Nephron progenitor cell (in vitro differentiated cells): ENCODE data around the gene MCF2L2.
"Not testable (repeated sequence)": the region's sequence is repeated elsewhere in the genome, so short reads cannot be mapped to it uniquely, and the experiment has no call there.

Source experiments
- DNase-seq: peaks from one replicate; pipeline ENCODE4 v3.0.0; 2021
- H3K27ac Mint-ChIP-seq: 2 replicates; pipeline ENCODE4 v1.8.0; 2021; ENCODE audit warnings: mild to moderate bottlenecking, moderate library complexity, mixed read lengths
- H3K27me3 Mint-ChIP-seq: 2 replicates; pipeline ENCODE4 v1.8.0; 2021; ENCODE audit warnings: mild to moderate bottlenecking, low read depth, mixed read lengths; ENCODE audit not compliant: poor library complexity
- H3K36me3 Mint-ChIP-seq: 2 replicates; pipeline ENCODE4 v1.8.0; 2021; ENCODE audit warnings: low read depth, mixed read lengths
- H3K4me1 Mint-ChIP-seq: 2 replicates; pipeline ENCODE4 v1.8.0; 2021; ENCODE audit warnings: mixed read lengths
- H3K4me3 Mint-ChIP-seq: 2 replicates; pipeline ENCODE4 v1.8.0; 2021; ENCODE audit warnings: mild to moderate bottlenecking, moderate library complexity, mixed read lengths
- H3K9me3 Mint-ChIP-seq: 2 replicates; pipeline ENCODE4 v1.8.0; 2021; ENCODE audit warnings: mild to moderate bottlenecking, moderate library complexity, mixed read lengths
- TF ChIP-seq, protein P1 (sequence below): fragments of 200-600 bp; sonication (generic); IDR thresholded peaks from 2 replicates; pipeline ENCODE4 v1.5.0; 2021; ENCODE audit warnings: antibody characterized with exemption

MCF2L2 gene

DNA sequence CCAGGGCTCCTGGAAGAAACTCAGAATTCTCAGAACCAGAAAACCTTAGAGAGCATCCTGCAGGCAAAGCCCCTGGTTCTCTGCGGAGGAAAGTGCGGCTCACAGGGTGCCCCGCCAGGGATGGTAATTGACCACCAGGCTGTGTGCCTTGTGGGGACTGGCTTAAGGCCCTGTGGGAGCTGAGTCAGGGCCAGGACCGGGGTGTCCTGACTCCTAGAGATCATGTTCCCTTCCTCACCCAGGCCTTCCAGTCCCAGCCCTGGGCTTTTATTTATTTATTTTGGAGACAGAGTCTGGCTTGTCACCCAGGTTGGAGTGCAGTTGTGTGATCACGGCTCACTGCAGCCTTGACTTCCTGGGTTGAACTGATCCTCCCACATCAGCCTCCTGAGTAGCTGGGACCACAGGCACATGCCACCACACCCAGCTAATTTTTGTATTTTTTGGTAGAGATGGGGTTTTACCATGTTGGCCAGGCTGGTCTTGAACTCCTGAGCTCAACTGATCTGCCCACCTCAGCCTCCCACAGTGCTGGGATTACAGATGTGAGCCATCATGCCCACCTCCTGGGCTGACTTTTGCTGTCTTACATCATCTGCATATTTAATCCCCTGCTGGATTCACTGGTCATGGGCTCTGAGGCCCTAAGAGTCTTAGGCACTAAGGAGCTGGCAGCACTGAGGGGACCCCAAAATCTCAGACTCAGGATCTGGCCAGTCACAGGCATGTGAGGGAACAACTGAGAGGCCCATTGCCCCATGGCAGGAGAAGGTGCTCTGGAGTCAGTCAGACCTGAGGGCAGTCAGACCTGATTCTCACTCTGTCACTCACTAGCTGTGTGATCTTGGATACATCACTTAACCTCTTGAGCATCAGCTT lies 245.4 kb downstream of the MCF2L2 start:
- Mint-ChIP-seq H3K9me3 (no peaks in the 10 kb centered on the region), H3K27me3 (peaks cover 11% of the 10 kb centered on the region), H3K27ac (no peak overlapping the region), H3K4me1 (peaks cover 36% of the 10 kb centered on the region), H3K4me3 (no peak overlapping the region), H3K36me3 (no peaks in the 10 kb centered on the region)
- TF ChIP-seq, protein P1, sequence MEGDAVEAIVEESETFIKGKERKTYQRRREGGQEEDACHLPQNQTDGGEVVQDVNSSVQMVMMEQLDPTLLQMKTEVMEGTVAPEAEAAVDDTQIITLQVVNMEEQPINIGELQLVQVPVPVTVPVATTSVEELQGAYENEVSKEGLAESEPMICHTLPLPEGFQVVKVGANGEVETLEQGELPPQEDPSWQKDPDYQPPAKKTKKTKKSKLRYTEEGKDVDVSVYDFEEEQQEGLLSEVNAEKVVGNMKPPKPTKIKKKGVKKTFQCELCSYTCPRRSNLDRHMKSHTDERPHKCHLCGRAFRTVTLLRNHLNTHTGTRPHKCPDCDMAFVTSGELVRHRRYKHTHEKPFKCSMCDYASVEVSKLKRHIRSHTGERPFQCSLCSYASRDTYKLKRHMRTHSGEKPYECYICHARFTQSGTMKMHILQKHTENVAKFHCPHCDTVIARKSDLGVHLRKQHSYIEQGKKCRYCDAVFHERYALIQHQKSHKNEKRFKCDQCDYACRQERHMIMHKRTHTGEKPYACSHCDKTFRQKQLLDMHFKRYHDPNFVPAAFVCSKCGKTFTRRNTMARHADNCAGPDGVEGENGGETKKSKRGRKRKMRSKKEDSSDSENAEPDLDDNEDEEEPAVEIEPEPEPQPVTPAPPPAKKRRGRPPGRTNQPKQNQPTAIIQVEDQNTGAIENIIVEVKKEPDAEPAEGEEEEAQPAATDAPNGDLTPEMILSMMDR = no peak
- DNase-seq = no peak

- TF ChIP-seq, protein P1 = no peak
- Mint-ChIP-seq H3K9me3 (no peaks in the 10 kb centered on the region), H3K27me3 (peaks cover 20% of the 10 kb centered on the region), H3K4me1 (peaks cover 36% of the 10 kb centered on the region), H3K27ac (no peak overlapping the region), H3K36me3 (no peaks in the 10 kb centered on the region), H3K4me3 (no peak overlapping the region)
- DNase-seq = no peak
Measured at GRCh38 chr3:183182073-183182472, 246.3 kb downstream of the MCF2L2 start.

DNA sequence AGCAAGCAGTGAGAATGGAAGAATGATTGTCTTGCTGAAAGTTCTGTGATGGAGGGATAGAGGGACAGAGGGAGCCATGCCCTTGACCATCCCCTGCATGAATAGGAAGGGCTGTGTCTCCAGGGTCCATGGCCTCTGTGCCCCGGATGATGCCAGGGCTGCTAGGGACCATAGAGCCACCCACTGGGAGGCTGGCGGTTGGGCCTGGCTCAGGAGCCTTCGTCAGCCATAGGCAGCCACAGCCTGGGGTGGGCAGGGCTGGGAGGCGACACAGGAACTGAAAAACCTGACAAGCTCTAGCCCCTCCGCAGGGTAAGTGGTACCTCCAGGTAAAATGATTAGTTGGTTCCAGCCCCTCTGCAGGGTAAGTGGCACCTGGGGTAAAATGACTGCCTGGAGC lies 246.8 kb downstream of the MCF2L2 start:
- Mint-ChIP-seq H3K9me3 (no peaks in the 10 kb centered on the region), H3K27ac (no peak overlapping the region), H3K4me3 (no peak overlapping the region), H3K36me3 (no peaks in the 10 kb centered on the region), H3K27me3 (peaks cover 25% of the 10 kb centered on the region), H3K4me1 (peaks cover 36% of the 10 kb centered on the region)
- TF ChIP-seq, protein P1 = no peak
- no peak for DNase-seq

- Mint-ChIP-seq H3K27ac (no peak overlapping the region), H3K4me1 (peaks cover 35% of the 10 kb centered on the region), H3K9me3 (no peaks in the 10 kb centered on the region), H3K36me3 (no peaks in the 10 kb centered on the region), H3K27me3 (peaks cover 31% of the 10 kb centered on the region), H3K4me3 (no peak overlapping the region)
- DNase-seq = no peak
- TF ChIP-seq, protein P1 = no peak
Measured at GRCh38 chr3:183180784-183181295, 247.6 kb downstream of the MCF2L2 start.

DNA sequence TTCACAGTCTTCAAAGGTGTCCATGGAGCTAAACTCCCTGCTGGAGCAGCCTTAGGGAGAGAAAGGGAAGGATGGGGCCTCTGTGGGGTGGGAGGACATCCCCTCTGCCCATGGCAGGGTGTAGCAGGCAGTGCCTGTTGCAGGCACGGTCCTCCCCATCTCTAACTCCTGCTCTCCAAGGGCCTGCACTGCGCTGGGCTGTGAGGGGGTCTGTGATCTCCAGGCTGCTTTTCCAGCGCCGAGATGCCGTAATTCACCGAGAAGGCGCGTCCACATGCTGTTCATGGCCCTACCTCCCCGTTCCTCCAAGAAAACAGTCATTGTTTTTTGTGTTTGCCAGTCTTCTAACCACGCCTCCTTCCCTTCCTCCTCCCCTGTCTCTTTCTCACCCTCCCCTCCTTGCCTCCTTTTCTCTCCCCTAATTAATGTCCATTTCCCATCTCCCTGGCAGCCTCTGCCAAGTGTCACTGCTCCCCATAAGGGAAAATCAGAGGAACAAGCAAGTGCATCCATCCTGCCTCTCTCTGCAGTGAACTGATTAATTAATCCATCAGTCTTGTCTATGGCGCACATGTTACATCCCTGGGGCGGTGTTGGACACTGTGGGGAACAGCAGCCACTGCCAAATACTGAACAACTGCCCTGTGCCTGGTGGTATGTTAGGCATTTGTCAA lies 248.2 kb downstream of the MCF2L2 start:
- H3K4me1 Mint-ChIP-seq = peaks cover 29% of the 10 kb centered on the region
- H3K36me3 Mint-ChIP-seq = no peaks in the 10 kb centered on the region
- peak; percentile 40 for DNase-seq
- TF ChIP-seq, protein P1 = no peak
- H3K27me3 Mint-ChIP-seq = peaks cover 36% of the 10 kb centered on the region
- no peak overlapping the region for H3K27ac Mint-ChIP-seq
- no peaks in the 10 kb centered on the region for H3K9me3 Mint-ChIP-seq
- H3K4me3 Mint-ChIP-seq = peak overlapping the region; percentile 85

DNA sequence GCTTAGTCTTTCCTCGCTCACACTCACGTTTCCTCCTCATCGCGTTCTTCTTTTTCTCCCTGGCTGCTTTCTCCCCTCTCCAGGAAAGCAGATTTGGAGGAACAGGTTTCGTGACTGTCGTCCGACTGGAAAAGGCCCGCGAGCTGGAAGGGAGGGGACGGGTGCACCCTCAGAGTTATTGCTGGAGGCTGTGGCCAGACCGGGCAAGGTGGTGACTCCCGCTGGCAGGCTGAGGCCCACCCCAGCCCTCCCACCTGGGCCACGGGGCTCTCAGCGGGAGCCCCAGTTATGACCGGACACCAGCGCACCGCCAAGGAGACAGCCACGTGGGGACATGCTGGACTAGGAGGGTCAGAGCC lies 248.9 kb downstream of the MCF2L2 start:
- not testable (repeated sequence) for H3K27ac Mint-ChIP-seq, H3K36me3 Mint-ChIP-seq, H3K9me3 Mint-ChIP-seq, DNase-seq
- Mint-ChIP-seq H3K4me3 (peak overlapping the region; percentile 85), H3K27me3 (peaks cover 43% of the 10 kb centered on the region), H3K4me1 (peaks cover 28% of the 10 kb centered on the region)
